ENCODE data around the gene GATA3. TPM values are rescaled to one million over a fixed set of nuclear protein-coding genes. Genes with fewer than 3 reads are reported as not detected.
A peak's percentile ranks its signal among the peaks of the same experiment; 100 is the strongest.
"Not testable (repeated sequence)": the region's sequence is repeated elsewhere in the genome, so short reads cannot be mapped to it uniquely, and the experiment has no call there.

The GATA3 gene
- total and polyA plus RNA-seq, 9 of the 15 experiments (the other 6 are each of a cell fraction or from before 2014, with no cell fraction given), result 0.01 to 0.24 (median 0.09) TPM; not detected in 6

DNA sequence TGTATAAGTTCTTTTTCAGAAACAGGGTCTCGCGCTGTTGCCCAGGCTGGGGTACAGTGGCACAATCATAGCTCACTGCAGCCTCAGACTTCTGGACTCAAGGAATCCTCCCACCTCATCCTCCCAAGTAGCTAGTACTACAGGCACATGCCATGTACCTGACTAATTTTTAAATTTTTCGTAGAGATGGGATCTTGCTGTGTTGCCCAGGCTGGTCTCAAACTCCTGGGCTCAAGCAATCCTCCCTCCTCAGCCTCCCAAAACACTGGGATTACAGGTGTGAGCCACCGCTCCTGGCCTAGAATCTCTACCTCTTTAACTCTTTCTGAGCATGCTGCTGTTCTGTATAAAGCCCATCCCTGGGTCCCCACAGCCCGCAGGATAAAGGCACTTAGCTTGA, 23.3 kb upstream of the GATA3 start:
- BruUV-seq (replicated peaks); H3K4me2 ChIP-seq (ENCODE audit: insufficient read depth, low read length); POLR2A ChIA-PET; H3K9me1 ChIP-seq (ENCODE audit: control insufficient read depth, insufficient read depth, low read length); H2AFZ ChIP-seq (ENCODE audit: low read depth, low read length); H3K79me2 ChIP-seq (ENCODE audit: control insufficient read depth, insufficient read depth, low read length); H3K9ac ChIP-seq (ENCODE audit: insufficient read depth in 1 of 2, low read depth in 2 of 2, low read length in 2 of 2); H3K27ac ChIP-seq (ENCODE audit: extremely low read depth, low read depth, low read length); CTCF ChIA-PET (ENCODE audit: low intra/inter-chr PET ratio); H3K36me3 ChIP-seq (ENCODE audit: control insufficient read depth, insufficient read depth, low read length); H3K9me3 ChIP-seq (replicated peaks; ENCODE audit: control insufficient read depth, insufficient read depth, low read depth, low read length); ATAC-seq; intact Hi-C loops (cut with micrococcal nuclease); FAIRE-seq; H3K4me3 ChIP-seq; H4K20me1 ChIP-seq (replicated peaks; ENCODE audit: control insufficient read depth, insufficient read depth, low read length); DNase-seq (ENCODE audit: extremely low read depth in 1 of 4, low spot score in 3 of 4); in situ Hi-C loops (cut with MboI): not testable (repeated sequence)
- 38% methylated on average over 5 of the region's 5 CpGs for WGBS (ENCODE audit: insufficient coverage, low coverage, missing lambda C conversion rate)
- peaks cover 0 to 15% of the 10 kb centered on the region in 2 experiments; a peak in 1 of 5 replicates for H3K4me1 ChIP-seq (replicated peaks in 1 of 2; ENCODE audit: control insufficient read depth in 2 of 2, insufficient read depth in 2 of 2, low read length in 2 of 2)
- TF ChIP-seq ZNF121 (CRISPR knock-in tag; conservative IDR thresholded peaks at IDR 0.05), result peak; percentile 62
- H3K27me3 ChIP-seq (ENCODE audit: control insufficient read depth in 2 of 2, insufficient read depth in 2 of 2, low read length in 2 of 2), result peaks cover 15 to 45% of the 10 kb centered on the region in 2 experiments; a peak in 4 of 5 replicates

DNA sequence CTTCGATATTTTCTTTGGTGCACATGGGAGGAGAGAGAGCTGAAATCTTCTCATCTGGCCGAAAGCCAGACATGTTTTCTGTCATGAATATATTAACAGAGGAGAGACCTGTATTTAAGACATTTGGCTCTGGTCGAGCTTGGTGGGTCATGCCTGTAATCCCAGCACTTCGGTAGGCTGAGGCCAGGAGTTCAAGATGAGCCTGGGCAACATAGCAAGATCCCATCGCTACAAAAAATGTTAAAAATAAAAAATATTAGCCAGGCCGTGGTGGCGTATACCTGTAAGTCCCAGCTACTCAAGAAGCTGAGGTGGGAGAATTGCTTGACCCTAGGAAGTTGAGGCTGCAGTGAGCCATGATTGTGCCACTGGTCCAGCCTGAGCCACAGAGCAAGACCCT, 21.9 kb upstream of the GATA3 start:
- in situ Hi-C loops (cut with MboI), result no loop called here
- intact Hi-C loops (cut with micrococcal nuclease), result no loop called here
- H3K9ac ChIP-seq (ENCODE audit: insufficient read depth in 1 of 2, low read depth in 2 of 2, low read length in 2 of 2), result no peak overlapping the region
- H4K20me1 ChIP-seq (replicated peaks; ENCODE audit: control insufficient read depth, insufficient read depth, low read length), result no peaks in the 10 kb centered on the region
- no peaks in the 10 kb centered on the region for H3K36me3 ChIP-seq (ENCODE audit: control insufficient read depth, insufficient read depth, low read length)
- no peak overlapping the region for H3K4me3 ChIP-seq
- no peak for ATAC-seq
- DNase-seq (ENCODE audit: extremely low read depth in 1 of 4, low spot score in 3 of 4), result no peak
- H3K27ac ChIP-seq (ENCODE audit: extremely low read depth, low read depth, low read length), result no peak overlapping the region
- no TSS peak for BruUV-seq (replicated peaks)
- H3K4me2 ChIP-seq (ENCODE audit: insufficient read depth, low read length), result no peak overlapping the region
- ChIA-PET POLR2A (interaction anchor here (1.4 kb wide), 1 partner anchor 12 kb away, joined by 5 read pairs; no protein-coding TSS in a partner anchor), CTCF (ENCODE audit: low intra/inter-chr PET ratio) (no interaction called here)
- WGBS (ENCODE audit: insufficient coverage, low coverage, missing lambda C conversion rate), result 17% methylated on average over 7 of the region's 7 CpGs
- no peaks in the 10 kb centered on the region for H3K9me1 ChIP-seq (ENCODE audit: control insufficient read depth, insufficient read depth, low read length)
- H3K9me3 ChIP-seq (replicated peaks; ENCODE audit: control insufficient read depth, insufficient read depth, low read depth, low read length), result no peaks in the 10 kb centered on the region
- no peak for FAIRE-seq
- no peaks in the 10 kb centered on the region for H3K79me2 ChIP-seq (ENCODE audit: control insufficient read depth, insufficient read depth, low read length)
- peaks cover 22 to 43% of the 10 kb centered on the region in 2 experiments; a peak in 4 of 5 replicates for H3K27me3 ChIP-seq (ENCODE audit: control insufficient read depth in 2 of 2, insufficient read depth in 2 of 2, low read length in 2 of 2)
- H2AFZ ChIP-seq (ENCODE audit: low read depth, low read length), result no peak overlapping the region
- TF ChIP-seq ZNF121 (CRISPR knock-in tag; conservative IDR thresholded peaks at IDR 0.05) (peak; percentile 52; the same call in 1 of the 2 replicates), SOX6 (IDR thresholded peaks at IDR 0.05) (no peak), NFYB (IDR thresholded peaks at IDR 0.05; ENCODE audit: extremely low read depth, insufficient read length) (no peak)
- TF ChIP-seq, protein P1, sequence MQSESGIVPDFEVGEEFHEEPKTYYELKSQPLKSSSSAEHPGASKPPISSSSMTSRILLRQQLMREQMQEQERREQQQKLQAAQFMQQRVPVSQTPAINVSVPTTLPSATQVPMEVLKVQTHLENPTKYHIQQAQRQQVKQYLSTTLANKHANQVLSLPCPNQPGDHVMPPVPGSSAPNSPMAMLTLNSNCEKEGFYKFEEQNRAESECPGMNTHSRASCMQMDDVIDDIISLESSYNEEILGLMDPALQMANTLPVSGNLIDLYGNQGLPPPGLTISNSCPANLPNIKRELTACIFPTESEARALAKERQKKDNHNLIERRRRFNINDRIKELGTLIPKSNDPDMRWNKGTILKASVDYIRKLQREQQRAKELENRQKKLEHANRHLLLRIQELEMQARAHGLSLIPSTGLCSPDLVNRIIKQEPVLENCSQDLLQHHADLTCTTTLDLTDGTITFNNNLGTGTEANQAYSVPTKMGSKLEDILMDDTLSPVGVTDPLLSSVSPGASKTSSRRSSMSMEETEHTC (IDR thresholded peaks at IDR 0.05), result no peak
- TF ChIP-seq, protein P2, sequence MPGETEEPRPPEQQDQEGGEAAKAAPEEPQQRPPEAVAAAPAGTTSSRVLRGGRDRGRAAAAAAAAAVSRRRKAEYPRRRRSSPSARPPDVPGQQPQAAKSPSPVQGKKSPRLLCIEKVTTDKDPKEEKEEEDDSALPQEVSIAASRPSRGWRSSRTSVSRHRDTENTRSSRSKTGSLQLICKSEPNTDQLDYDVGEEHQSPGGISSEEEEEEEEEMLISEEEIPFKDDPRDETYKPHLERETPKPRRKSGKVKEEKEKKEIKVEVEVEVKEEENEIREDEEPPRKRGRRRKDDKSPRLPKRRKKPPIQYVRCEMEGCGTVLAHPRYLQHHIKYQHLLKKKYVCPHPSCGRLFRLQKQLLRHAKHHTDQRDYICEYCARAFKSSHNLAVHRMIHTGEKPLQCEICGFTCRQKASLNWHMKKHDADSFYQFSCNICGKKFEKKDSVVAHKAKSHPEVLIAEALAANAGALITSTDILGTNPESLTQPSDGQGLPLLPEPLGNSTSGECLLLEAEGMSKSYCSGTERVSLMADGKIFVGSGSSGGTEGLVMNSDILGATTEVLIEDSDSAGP (CRISPR knock-in tag; IDR thresholded peaks at IDR 0.05), result no peak
- TF ChIP-seq, protein P3, sequence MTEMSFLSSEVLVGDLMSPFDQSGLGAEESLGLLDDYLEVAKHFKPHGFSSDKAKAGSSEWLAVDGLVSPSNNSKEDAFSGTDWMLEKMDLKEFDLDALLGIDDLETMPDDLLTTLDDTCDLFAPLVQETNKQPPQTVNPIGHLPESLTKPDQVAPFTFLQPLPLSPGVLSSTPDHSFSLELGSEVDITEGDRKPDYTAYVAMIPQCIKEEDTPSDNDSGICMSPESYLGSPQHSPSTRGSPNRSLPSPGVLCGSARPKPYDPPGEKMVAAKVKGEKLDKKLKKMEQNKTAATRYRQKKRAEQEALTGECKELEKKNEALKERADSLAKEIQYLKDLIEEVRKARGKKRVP (CRISPR knock-in tag; IDR thresholded peaks at IDR 0.05), result no peak
- TF ChIP-seq, protein P4, sequence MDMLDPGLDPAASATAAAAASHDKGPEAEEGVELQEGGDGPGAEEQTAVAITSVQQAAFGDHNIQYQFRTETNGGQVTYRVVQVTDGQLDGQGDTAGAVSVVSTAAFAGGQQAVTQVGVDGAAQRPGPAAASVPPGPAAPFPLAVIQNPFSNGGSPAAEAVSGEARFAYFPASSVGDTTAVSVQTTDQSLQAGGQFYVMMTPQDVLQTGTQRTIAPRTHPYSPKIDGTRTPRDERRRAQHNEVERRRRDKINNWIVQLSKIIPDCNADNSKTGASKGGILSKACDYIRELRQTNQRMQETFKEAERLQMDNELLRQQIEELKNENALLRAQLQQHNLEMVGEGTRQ (CRISPR knock-in tag; IDR thresholded peaks at IDR 0.05), result 0 out of 2 replicates have a peak, but pooled peaks have one; percentile 6
- peaks cover 0 to 15% of the 10 kb centered on the region in 2 experiments; a peak in 1 of 5 replicates for H3K4me1 ChIP-seq (replicated peaks in 1 of 2; ENCODE audit: control insufficient read depth in 2 of 2, insufficient read depth in 2 of 2, low read length in 2 of 2)
